Measurements from ENCODE around the gene ATAT1.
A peak's percentile ranks its signal among the peaks of the same experiment; 100 is the strongest.

ATAT1 gene

GRCh38 chr6:30645989-30646388 is 19.3 kb downstream of the ATAT1 start:
- TF ChIP-seq GABPA (IDR thresholded peaks at IDR 0.05; ENCODE audit: low read depth) (no peak), SPI1 (IDR thresholded peaks at IDR 0.05; ENCODE audit: borderline replicate concordance, low read depth) (no peak), POLR2AphosphoS5 (IDR thresholded peaks at IDR 0.05; ENCODE audit: low read depth) (no peak)
- TF ChIP-seq, protein P1, sequence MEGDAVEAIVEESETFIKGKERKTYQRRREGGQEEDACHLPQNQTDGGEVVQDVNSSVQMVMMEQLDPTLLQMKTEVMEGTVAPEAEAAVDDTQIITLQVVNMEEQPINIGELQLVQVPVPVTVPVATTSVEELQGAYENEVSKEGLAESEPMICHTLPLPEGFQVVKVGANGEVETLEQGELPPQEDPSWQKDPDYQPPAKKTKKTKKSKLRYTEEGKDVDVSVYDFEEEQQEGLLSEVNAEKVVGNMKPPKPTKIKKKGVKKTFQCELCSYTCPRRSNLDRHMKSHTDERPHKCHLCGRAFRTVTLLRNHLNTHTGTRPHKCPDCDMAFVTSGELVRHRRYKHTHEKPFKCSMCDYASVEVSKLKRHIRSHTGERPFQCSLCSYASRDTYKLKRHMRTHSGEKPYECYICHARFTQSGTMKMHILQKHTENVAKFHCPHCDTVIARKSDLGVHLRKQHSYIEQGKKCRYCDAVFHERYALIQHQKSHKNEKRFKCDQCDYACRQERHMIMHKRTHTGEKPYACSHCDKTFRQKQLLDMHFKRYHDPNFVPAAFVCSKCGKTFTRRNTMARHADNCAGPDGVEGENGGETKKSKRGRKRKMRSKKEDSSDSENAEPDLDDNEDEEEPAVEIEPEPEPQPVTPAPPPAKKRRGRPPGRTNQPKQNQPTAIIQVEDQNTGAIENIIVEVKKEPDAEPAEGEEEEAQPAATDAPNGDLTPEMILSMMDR (IDR thresholded peaks at IDR 0.05; ENCODE audit: insufficient read depth, low read length): no peak
- TF ChIP-seq, protein P2, sequence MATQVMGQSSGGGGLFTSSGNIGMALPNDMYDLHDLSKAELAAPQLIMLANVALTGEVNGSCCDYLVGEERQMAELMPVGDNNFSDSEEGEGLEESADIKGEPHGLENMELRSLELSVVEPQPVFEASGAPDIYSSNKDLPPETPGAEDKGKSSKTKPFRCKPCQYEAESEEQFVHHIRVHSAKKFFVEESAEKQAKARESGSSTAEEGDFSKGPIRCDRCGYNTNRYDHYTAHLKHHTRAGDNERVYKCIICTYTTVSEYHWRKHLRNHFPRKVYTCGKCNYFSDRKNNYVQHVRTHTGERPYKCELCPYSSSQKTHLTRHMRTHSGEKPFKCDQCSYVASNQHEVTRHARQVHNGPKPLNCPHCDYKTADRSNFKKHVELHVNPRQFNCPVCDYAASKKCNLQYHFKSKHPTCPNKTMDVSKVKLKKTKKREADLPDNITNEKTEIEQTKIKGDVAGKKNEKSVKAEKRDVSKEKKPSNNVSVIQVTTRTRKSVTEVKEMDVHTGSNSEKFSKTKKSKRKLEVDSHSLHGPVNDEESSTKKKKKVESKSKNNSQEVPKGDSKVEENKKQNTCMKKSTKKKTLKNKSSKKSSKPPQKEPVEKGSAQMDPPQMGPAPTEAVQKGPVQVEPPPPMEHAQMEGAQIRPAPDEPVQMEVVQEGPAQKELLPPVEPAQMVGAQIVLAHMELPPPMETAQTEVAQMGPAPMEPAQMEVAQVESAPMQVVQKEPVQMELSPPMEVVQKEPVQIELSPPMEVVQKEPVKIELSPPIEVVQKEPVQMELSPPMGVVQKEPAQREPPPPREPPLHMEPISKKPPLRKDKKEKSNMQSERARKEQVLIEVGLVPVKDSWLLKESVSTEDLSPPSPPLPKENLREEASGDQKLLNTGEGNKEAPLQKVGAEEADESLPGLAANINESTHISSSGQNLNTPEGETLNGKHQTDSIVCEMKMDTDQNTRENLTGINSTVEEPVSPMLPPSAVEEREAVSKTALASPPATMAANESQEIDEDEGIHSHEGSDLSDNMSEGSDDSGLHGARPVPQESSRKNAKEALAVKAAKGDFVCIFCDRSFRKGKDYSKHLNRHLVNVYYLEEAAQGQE (IDR thresholded peaks at IDR 0.05; ENCODE audit: insufficient replicate concordance, low read depth): no peak
- no peak overlapping the region for H3K27ac ChIP-seq (replicated peaks)
- DNase-seq (ENCODE audit: low read depth in 1 of 2, low spot score in 1 of 2): no peak
- H3K27me3 ChIP-seq (ENCODE audit: insufficient read depth, poor library complexity, severe bottlenecking): no peaks in the 10 kb centered on the region
- H3K4me3 ChIP-seq (replicated peaks; ENCODE audit: insufficient read depth, low read length): no peak overlapping the region

GRCh38 chr6:30646450-30647241 is 20.0 kb downstream of the ATAT1 start, which contains the start of gene C6orf136:
Gene C6orf136 (plus strand): TSS chr6:30647133. CDS start chr6:30647232, 99 bp downstream.
- TF ChIP-seq GABPA (IDR thresholded peaks at IDR 0.05; ENCODE audit: low read depth) (no peak), SPI1 (IDR thresholded peaks at IDR 0.05; ENCODE audit: borderline replicate concordance, low read depth) (no peak), POLR2AphosphoS5 (IDR thresholded peaks at IDR 0.05; ENCODE audit: low read depth) (no peak)
- TF ChIP-seq, protein P2 (IDR thresholded peaks at IDR 0.05; ENCODE audit: insufficient replicate concordance, low read depth): no peak
- TF ChIP-seq, protein P1 (IDR thresholded peaks at IDR 0.05; ENCODE audit: insufficient read depth, low read length): no peak
- H3K4me3 ChIP-seq (replicated peaks; ENCODE audit: insufficient read depth, low read length): peak within 1 kb of the TSS; percentile 96
- H3K27ac ChIP-seq (replicated peaks): peak within 1 kb of the TSS; percentile 93
- no peaks in the 10 kb centered on the region for H3K27me3 ChIP-seq (ENCODE audit: insufficient read depth, poor library complexity, severe bottlenecking)
- DNase-seq (ENCODE audit: low read depth in 1 of 2, low spot score in 1 of 2): peak; percentile 77 to 93

DNA sequence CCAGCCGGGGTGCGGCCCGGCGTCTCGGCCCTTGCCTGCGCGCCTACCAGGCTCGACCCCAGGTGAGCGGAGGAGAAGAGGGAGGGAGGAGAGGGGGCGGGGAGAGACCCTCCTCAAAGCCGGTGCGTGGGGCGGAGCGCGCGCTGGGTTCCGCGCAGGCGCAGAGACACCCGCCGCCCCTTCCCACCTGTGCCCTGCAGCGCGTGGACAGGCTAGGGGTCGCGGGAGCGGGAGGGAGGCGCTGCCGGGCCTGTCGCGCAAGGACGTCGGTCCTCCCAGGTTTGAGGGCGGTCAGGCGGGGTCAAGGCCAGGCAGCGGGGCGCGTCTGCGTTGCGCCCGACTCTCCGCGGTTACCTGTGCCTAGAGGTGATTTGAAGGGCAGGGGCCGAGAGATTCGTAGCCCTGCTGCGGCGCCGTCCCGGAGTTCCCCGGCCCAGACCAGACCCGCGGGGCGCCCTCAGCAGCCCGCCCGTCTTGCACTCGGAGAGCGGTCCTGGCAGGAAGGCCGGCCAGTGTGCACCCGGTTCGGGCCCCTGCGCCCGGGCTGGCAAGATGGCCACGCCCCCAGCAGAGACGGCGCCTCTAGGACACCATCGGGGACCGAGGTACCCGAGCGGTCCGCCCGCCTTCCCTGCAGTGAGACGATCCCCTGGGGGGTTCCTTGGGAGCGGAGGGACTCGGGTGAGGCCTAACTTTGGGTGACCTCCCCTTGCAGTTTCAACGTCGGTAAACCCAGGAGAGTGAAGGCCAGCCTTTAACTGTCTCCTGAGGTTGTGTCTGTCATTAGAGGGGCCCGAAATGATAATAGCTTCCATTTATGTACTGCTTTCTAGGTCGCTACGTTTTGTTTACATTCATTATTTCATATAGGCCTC is 20.8 kb downstream of the ATAT1 start:
- DNase-seq (ENCODE audit: low read depth in 1 of 2, low spot score in 1 of 2): peak; percentile 76 to 81

More for the DNA sequence above, 20.8 kb downstream of the ATAT1 start:
- no peaks in the 10 kb centered on the region for H3K27me3 ChIP-seq (ENCODE audit: insufficient read depth, poor library complexity, severe bottlenecking)
- TF ChIP-seq, protein P1 (IDR thresholded peaks at IDR 0.05; ENCODE audit: insufficient read depth, low read length): no peak
- TF ChIP-seq GABPA (IDR thresholded peaks at IDR 0.05; ENCODE audit: low read depth): no peak
- peak; percentile 66 for TF ChIP-seq POLR2AphosphoS5 (IDR thresholded peaks at IDR 0.05; ENCODE audit: low read depth)
- H3K27ac ChIP-seq (replicated peaks): peak overlapping the region; percentile 93
- peak overlapping the region; percentile 96 for H3K4me3 ChIP-seq (replicated peaks; ENCODE audit: insufficient read depth, low read length)

Measured in HL-60 (cell line).